ENCODE data around the gene SNTN.
"Not testable (repeated sequence)": the region's sequence is repeated elsewhere in the genome, so short reads cannot be mapped to it uniquely, and the experiment has no call there.

The SNTN gene

GRCh38 chr3:63652066-63652725 is at the start of gene SNTN:
TSS of gene SNTN (plus strand) at chr3:63652675. CDS start at chr3:63652688, 13 bp downstream.
- DNase-seq: no peak

GRCh38 chr3:63607716-63608115 is 44.8 kb upstream of the SNTN start:
- no peak for DNase-seq

GRCh38 chr3:63609408-63609807 is 43.1 kb upstream of the SNTN start:
- no peak for DNase-seq

- DNase-seq: no peak
Measured at GRCh38 chr3:63609834-63610233, 42.6 kb upstream of the SNTN start.

GRCh38 chr3:63611382-63611781 is 41.1 kb upstream of the SNTN start:
- no peak for DNase-seq

GRCh38 chr3:63613561-63613960 is 38.9 kb upstream of the SNTN start:
- DNase-seq: no peak

GRCh38 chr3:63617391-63617790 is 35.1 kb upstream of the SNTN start:
- no peak for DNase-seq

- no peak for DNase-seq
Measured at GRCh38 chr3:63624941-63625560, 27.4 kb upstream of the SNTN start.

- DNase-seq: no peak
Measured at GRCh38 chr3:63631670-63632069, 20.8 kb upstream of the SNTN start.

- DNase-seq: no peak
Measured at GRCh38 chr3:63635186-63635585, 17.3 kb upstream of the SNTN start.

- no peak for DNase-seq
Measured at GRCh38 chr3:63639806-63640205, 12.7 kb upstream of the SNTN start.

GRCh38 chr3:63642488-63642887 is 10.0 kb upstream of the SNTN start:
- no peak for DNase-seq

GRCh38 chr3:63644212-63644797 is 8.2 kb upstream of the SNTN start:
- no peak for DNase-seq

GRCh38 chr3:63644928-63645781 is 7.3 kb upstream of the SNTN start:
- DNase-seq: not testable (repeated sequence)

GRCh38 chr3:63654211-63654610 is 1.7 kb downstream of the SNTN start:
- no peak for DNase-seq

- DNase-seq: no peak
Measured at GRCh38 chr3:63654931-63655330, 2.5 kb downstream of the SNTN start.

- no peak for DNase-seq
Measured at GRCh38 chr3:63655519-63655918, 3.0 kb downstream of the SNTN start.

- DNase-seq: no peak
Measured at GRCh38 chr3:63656786-63657185, 4.3 kb downstream of the SNTN start.

- DNase-seq: no peak
Measured at GRCh38 chr3:63661242-63661641, 8.8 kb downstream of the SNTN start.

GRCh38 chr3:63662011-63662410 is 9.5 kb downstream of the SNTN start:
- no peak for DNase-seq

GRCh38 chr3:63662500-63662899 is 10.0 kb downstream of the SNTN start:
- DNase-seq: no peak

GRCh38 chr3:63670544-63670943 is 18.1 kb downstream of the SNTN start:
- DNase-seq: no peak

- DNase-seq: no peak
Measured at GRCh38 chr3:63673111-63673510, 20.6 kb downstream of the SNTN start.

- no peak for DNase-seq
Measured at GRCh38 chr3:63674586-63674985, 22.1 kb downstream of the SNTN start.
